ENCODE results near the gene BRAF. TPM values are rescaled to one million over a fixed set of nuclear protein-coding genes. Genes with fewer than 3 reads are reported as not detected.
"Not testable (repeated sequence)": the region's sequence is repeated elsewhere in the genome, so short reads cannot be mapped to it uniquely, and the experiment has no call there.

The BRAF gene
- total RNA-seq, 1 donor from 2014 or later: 13.0 TPM

DNA sequence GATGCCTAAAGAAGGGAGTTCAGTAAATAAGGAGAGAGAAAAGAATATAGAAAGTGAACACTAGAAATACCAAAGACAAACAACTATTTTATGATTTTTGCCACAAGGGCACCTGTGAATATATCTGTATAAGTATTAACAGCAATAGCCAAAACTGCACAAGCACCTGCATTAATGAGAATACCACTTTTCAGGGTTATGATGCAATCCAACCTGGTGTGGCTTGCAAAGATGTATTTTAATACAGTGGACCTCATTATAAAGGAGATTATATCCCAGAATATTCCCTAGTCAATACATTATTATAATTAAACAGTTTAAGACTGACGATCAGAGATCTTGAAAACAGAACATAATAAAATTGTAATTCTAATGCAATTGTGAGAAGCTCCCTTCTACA lies 4.0 kb downstream of the BRAF start:
- no peak for DNase-seq (ENCODE audit: low read depth in 2 of 2)

DNA sequence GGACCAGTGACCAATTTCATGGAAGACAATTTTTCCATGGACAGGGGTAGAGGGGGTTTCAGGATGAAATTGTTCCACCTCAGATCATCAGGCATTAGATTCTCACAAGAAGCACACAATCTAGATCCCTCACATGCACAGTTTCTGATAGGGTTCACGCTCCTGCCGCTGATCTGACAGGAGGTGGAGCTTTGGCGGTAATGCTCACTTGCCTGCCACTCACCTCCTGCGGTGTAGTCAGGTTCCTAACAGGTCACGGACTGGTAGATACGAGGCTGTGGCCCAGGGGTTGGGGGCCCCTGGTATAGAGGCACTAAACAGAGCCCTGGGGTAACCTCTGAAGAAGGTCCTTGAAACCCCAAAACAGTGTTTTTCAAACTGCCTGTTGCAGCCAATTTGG lies 6.5 kb downstream of the BRAF start:
- DNase-seq (ENCODE audit: low read depth in 2 of 2): no peak

DNA sequence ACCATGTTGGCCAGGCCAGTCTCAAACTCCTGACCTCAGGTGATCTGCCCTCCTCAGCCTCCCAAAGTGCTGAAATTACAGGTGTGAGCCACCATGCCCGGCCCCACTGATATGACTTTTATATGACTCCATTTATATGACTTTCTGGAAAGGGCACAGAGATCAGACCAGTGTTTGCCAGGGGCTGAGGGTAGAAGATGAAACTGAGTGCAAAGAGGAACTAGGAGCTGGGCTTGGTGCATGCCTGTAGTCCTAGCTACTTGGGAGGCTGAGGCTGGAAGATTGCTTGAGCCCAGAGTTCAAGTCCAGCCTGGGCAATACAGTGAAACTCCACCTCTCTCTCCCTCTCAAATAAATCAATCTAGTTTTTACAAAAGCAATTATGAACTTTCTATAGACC lies 7.5 kb downstream of the BRAF start:
- no peak for DNase-seq (ENCODE audit: low read depth in 2 of 2)

DNA sequence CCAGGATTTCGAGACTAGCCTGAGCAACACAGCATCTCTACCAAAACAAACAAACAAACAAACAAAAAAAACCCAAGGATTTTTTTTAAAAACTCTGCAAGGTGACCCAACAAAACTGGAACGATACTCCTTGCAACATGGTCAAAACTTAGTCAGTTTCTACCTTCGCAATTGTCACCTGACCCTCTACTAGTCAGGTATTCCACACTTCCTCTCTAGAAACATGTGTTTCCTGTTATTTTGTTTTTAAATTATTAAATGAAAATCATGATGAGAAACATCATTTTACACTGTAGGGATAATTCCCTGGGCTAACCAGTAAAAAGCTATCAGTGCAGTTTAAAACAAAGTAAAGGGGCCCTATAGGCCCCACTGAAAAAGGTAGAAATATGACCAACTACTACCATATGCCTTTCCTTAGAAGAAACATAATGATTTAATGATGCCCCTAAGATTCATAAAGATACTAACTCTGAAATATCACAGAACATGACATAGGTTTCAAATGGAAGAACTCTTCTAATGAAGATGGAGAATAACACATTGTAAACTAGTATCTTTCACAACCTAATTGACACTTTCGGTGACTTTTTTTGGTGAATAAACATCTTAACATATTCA lies 8.7 kb downstream of the BRAF start:
- peak in 1 of 2 donors; percentile 45 for DNase-seq (ENCODE audit: low read depth in 2 of 2)

DNA sequence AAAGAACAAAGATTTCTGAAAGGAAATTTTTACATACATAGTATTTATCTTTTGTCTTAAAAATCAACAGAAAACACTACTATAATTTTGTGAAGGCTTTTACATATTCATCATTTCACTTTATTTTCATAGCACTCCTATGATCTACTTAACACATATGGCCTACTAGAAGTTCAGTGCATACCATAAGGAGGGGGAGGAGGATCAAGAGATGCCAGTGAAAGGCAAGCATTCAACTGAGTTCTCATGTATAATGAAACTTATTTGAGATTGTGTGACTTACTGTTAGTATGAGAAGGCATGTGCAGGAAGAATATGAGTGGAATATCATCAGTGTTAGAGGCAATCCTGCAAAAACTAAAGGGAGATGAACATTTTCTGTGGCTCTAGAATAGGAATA lies 10.6 kb downstream of the BRAF start:
- no peak for DNase-seq (ENCODE audit: low read depth in 2 of 2)

- DNase-seq (ENCODE audit: low read depth in 2 of 2): not testable (repeated sequence)
Observed at GRCh38 chr7:140913596-140913928, 11.2 kb downstream of the BRAF start.

GRCh38 chr7:140911746-140912145 lies 13.0 kb downstream of the BRAF start:
- no peak for DNase-seq (ENCODE audit: low read depth in 2 of 2)

GRCh38 chr7:140909476-140910161 lies 15.1 kb downstream of the BRAF start:
- no peak for DNase-seq (ENCODE audit: low read depth in 2 of 2)

DNA sequence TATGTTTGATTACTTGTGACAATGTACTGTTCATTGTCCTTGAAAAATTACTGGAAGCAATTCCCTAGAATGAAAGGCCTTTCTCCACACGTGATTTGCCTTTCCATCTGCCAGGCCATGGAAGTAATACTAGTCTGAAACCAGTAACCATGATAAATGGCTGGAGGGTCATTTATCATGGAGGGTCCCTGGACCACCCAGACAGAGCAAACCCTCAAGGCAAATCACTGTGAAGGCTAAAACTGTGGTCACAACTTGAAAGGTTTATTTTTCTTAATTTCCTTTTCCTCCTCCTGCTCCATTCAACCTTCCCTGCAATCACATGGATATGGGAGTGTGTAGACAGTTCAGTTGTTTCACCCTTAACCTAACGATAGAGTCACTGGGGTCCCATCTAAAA lies 16.4 kb downstream of the BRAF start:
- DNase-seq (ENCODE audit: low read depth in 2 of 2): no peak

GRCh38 chr7:140903741-140904480 lies 20.8 kb downstream of the BRAF start:
- DNase-seq (ENCODE audit: low read depth in 2 of 2): no peak

- no peak for DNase-seq (ENCODE audit: low read depth in 2 of 2)
Observed at GRCh38 chr7:140902303-140902953, 22.3 kb downstream of the BRAF start.

DNA sequence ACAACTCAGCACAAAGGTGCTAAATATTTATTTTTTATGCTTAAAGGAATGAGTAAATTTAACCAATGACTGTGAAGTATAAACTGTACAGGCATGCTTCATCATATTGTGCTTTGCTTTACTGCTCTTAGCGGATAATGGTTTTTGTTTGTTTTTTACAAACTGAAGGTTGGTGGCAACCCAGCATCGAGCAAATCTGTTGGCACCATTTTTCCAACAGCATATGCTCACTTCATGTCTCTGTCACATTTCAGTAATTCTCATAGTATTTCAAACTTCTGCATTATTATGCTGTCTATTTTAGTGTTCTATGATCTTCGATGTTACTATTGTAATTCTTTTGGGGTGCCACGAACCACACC lies 22.8 kb downstream of the BRAF start:
- no peak for DNase-seq (ENCODE audit: low read depth in 2 of 2)

- no peak for DNase-seq (ENCODE audit: low read depth in 2 of 2)
Observed at GRCh38 chr7:140899883-140900282, 24.8 kb downstream of the BRAF start.

- no peak for DNase-seq (ENCODE audit: low read depth in 2 of 2)
Observed at GRCh38 chr7:140898786-140899536, 25.8 kb downstream of the BRAF start.

DNA sequence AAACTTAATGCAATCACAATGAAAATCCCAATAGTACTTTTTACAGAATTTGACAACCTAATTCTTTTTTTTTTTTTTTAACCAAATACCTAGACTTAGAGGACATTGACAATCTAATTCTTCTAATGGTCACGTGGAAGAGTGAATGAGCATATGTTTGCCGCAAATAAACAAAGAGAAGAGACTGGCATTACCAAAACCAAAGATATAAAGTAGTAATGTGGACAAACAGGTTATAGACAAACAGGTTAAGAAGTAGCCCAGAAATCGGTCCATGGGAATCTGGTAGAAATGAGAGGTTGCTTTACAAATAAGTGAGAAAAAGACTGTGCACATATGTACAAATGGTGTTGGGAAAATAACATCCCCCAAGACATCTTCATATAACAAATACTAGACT lies 27.7 kb downstream of the BRAF start:
- DNase-seq (ENCODE audit: low read depth in 2 of 2): no peak

- DNase-seq (ENCODE audit: low read depth in 2 of 2): no peak
Observed at GRCh38 chr7:140889645-140890044, 35.1 kb downstream of the BRAF start.

DNA sequence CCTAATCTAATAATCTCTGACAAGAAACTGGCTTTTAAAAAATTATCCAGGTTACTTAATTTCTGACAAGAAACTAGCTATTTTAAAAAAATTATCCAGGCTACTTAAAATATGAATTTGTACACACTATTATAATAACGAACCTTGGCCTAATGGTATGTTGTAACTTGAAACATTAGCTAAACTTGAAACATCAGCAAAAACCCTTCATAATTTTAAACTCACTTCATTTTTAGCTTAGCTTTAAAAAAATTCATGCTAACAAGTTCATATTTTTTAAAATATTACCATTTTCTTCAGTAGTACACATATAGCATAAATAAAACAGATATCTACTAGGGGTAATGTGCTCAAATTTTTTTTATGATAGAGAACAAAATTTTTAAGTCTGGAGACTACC lies 35.6 kb downstream of the BRAF start:
- DNase-seq (ENCODE audit: low read depth in 2 of 2): no peak

DNA sequence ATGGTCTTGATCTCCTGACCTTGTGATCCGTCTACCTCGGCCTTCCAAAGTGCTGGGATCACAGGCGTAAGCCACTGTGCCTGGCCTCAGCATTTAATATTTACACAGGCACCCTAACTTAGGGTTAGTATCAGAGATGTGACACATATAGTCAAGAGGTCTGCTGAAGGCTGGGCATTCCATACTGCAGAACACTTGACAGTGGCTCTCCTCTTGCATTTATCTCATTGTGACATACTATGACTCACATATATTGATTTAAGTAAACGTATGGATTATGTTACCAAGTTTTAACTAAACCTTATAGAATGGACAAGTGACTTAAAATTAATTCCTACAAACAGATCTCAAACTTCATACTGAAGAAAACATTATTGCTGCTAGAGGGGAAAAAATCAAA lies 36.6 kb downstream of the BRAF start:
- DNase-seq (ENCODE audit: low read depth in 2 of 2): no peak

- DNase-seq (ENCODE audit: low read depth in 2 of 2): no peak
Observed at GRCh38 chr7:140885735-140886334, 38.9 kb downstream of the BRAF start.

DNA sequence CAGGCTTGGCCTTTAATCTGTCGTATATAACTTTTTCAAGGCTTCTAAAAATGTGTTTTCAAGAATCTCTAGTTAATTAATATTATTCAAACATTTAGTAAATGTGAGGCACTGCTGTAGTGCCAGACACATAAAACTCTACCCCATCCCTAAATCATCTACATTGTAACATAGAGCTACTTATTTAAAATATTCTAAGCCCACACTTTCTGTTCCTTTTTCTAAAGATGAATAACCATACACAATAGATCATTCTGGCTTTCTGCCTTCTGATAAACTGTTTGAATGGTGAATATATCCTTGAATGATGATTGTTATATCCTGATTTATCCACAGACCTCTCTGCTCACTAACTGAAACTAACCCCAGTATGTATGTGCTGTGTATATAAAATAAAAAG lies 41.4 kb downstream of the BRAF start:
- no peak for DNase-seq (ENCODE audit: low read depth in 2 of 2)

DNA sequence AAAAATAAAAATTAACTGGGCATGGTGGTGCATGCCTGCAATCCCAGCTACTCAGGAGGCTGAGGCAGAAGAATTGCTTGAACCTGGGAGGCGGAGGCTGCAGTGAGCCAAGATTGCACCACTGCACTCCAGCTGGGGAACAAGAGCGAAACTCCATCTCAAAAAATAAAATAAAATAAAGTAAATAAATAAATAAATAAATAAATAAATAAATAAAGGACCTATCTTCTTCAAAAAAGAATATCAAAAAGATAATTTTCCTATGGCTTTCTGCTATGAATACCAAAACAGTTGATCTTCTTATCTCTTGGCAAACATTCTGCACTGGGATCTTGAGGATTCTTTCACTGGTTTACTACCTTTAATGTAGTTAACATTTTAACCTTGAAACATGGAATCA lies 41.9 kb downstream of the BRAF start:
- DNase-seq (ENCODE audit: low read depth in 2 of 2): not testable (repeated sequence)
